ENCODE measurements around the gene NELL1. TPM values are rescaled to one million over a fixed set of nuclear protein-coding genes. Genes with fewer than 3 reads are reported as not detected.

NELL1 gene
- polyA plus RNA-seq, 1 of the 3 experiments (the other 2 are of a cell fraction), result not detected

DNA sequence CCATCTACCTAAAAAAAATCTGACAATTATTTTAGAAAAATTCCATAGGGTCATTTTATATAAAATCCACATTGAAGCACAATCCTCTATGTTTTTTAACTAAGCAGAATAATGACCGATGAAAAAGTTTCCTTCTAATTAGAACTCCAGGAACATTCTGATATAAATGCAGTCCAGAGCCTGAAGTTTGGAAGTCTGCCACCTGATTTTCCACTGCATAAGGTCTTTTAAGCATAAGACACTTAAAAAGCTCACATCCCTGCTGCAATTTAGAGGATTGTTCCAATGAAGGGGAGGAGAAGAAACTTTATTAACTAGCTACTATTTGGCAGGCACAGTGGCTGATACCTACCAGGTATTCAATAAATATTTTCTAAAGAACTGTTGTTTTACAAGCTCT, 953.2 kb downstream of the NELL1 start:
- CTCF ChIA-PET, result no interaction called here

DNA sequence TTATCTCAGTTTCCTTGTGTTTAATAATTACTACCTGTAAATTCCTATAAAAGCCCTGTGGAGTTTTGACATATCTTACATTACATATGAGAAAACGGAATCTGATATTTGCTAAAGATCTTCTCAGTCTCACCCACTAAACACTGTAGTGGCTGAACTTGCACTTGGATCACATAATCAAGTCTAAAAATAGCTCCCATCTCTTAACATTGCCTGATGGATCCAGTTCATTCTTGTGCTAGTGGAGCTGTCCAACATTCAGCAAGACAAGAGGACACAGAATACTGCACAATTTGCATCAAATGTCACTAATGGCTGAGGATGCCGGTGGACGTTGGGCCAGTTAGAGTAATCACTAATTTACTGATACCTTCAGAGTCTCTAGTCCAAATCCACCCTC, 953.6 kb downstream of the NELL1 start:
- H3K9me2 ChIP-seq, result no peaks in the 10 kb centered on the region
- DNase-seq, result no peak
- 48% methylated on average over 3 of the region's 3 CpGs for WGBS (ENCODE audit: low lambda C conversion rate)
- ChIA-PET CTCF (no interaction called here), POLR2A (no interaction called here)
- H3K4me2 ChIP-seq, result no peak overlapping the region
- no peaks in the 10 kb centered on the region for H3K27me3 ChIP-seq (ENCODE audit: insufficient read depth)
- H4K20me1 ChIP-seq (ENCODE audit: insufficient read depth), result no peaks in the 10 kb centered on the region
- H3K9ac ChIP-seq, result no peak overlapping the region
- H3F3A ChIP-seq (replicated peaks; ENCODE audit: insufficient read depth), result no peaks in the 10 kb centered on the region
- H3K9me3 ChIP-seq, result no peaks in the 10 kb centered on the region
- TF ChIP-seq YY1 (IDR thresholded peaks at IDR 0.05; ENCODE audit: low read depth) (no peak), CHD2 (IDR thresholded peaks at IDR 0.05; ENCODE audit: low read length, partially characterized antibody) (no peak), TCF12 (IDR thresholded peaks at IDR 0.05) (no peak), FOSL2 (IDR thresholded peaks at IDR 0.05; ENCODE audit: borderline replicate concordance, low read depth) (no peak), ELF1 (IDR thresholded peaks at IDR 0.05) (no peak), RCOR1 (IDR thresholded peaks at IDR 0.05; ENCODE audit: low read length) (no peak), MXI1 (IDR thresholded peaks at IDR 0.05; ENCODE audit: low read depth, low read length) (no peak), TEAD4 (IDR thresholded peaks at IDR 0.05; ENCODE audit: borderline replicate concordance, insufficient read depth) (no peak), EZH2phosphoT487 (IDR thresholded peaks at IDR 0.05; ENCODE audit: borderline replicate concordance, low read depth) (no peak), GABPA (IDR thresholded peaks at IDR 0.05; ENCODE audit: low read depth) (no peak), POLR2AphosphoS5 (IDR thresholded peaks at IDR 0.05; ENCODE audit: low read depth, low read length) (no peak), SMC3 (IDR thresholded peaks at IDR 0.05; ENCODE audit: low read depth, low read length) (no peak), NRF1 (IDR thresholded peaks at IDR 0.05; ENCODE audit: low read depth, low read length) (no peak)
- TF ChIP-seq, protein P1, sequence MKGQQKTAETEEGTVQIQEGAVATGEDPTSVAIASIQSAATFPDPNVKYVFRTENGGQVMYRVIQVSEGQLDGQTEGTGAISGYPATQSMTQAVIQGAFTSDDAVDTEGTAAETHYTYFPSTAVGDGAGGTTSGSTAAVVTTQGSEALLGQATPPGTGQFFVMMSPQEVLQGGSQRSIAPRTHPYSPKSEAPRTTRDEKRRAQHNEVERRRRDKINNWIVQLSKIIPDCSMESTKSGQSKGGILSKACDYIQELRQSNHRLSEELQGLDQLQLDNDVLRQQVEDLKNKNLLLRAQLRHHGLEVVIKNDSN (IDR thresholded peaks at IDR 0.05; ENCODE audit: borderline replicate concordance, low read depth), result no peak
- H3K79me2 ChIP-seq (ENCODE audit: insufficient read depth), result no peaks in the 10 kb centered on the region
- no peaks in the 10 kb centered on the region; a peak in 2 of 4 replicates for H3K4me1 ChIP-seq (ENCODE audit: control insufficient read depth in 1 of 2, insufficient read depth in 2 of 2, low read depth in 1 of 2, low read length in 1 of 2)
- H3K36me3 ChIP-seq (replicated peaks in 1 of 2; ENCODE audit: control insufficient read depth in 1 of 2, insufficient read depth in 2 of 2, low read length in 1 of 2), result no peaks in the 10 kb centered on the region
- H2AFZ ChIP-seq (ENCODE audit: low read depth), result no peak overlapping the region
- no peak overlapping the region for H3K4me3 ChIP-seq (ENCODE audit: low read depth in 2 of 2, low read length in 1 of 2)
- H3K27ac ChIP-seq (ENCODE audit: low read depth in 2 of 2, low read length in 1 of 2), result no peak overlapping the region; a peak in 1 of 4 replicates

More for the DNA sequence above, 953.2 kb downstream of the NELL1 start:
- no peak overlapping the region for H3K4me2 ChIP-seq
- no peak overlapping the region for H3K9ac ChIP-seq
- H3K9me3 ChIP-seq, result no peaks in the 10 kb centered on the region
- no peak overlapping the region; a peak in 1 of 4 replicates for H3K27ac ChIP-seq (ENCODE audit: low read depth in 2 of 2, low read length in 1 of 2)
- H3K4me3 ChIP-seq (ENCODE audit: low read depth in 2 of 2, low read length in 1 of 2), result no peak overlapping the region
- POLR2A ChIA-PET, result no interaction called here
- H3K27me3 ChIP-seq (ENCODE audit: insufficient read depth), result no peaks in the 10 kb centered on the region
- no peak for TF ChIP-seq RCOR1 (IDR thresholded peaks at IDR 0.05; ENCODE audit: low read length)
- TF ChIP-seq FOXM1 (IDR thresholded peaks at IDR 0.05; ENCODE audit: low read depth), result no peak
- no peak for TF ChIP-seq GABPA (IDR thresholded peaks at IDR 0.05; ENCODE audit: low read depth)
- TF ChIP-seq TEAD4 (IDR thresholded peaks at IDR 0.05; ENCODE audit: borderline replicate concordance, insufficient read depth), result no peak
- TF ChIP-seq YY1 (IDR thresholded peaks at IDR 0.05; ENCODE audit: low read depth), result no peak
- TF ChIP-seq MXI1 (IDR thresholded peaks at IDR 0.05; ENCODE audit: low read depth, low read length), result no peak
- TF ChIP-seq RAD21 (IDR thresholded peaks at IDR 0.05; ENCODE audit: low read length), result no peak
- TF ChIP-seq GATA2 (CRISPR knock-in tag; IDR thresholded peaks at IDR 0.05), result no peak
- TF ChIP-seq TAF1 (IDR thresholded peaks at IDR 0.05; ENCODE audit: borderline replicate concordance, low read depth, low read length), result no peak
- TF ChIP-seq NFIC (IDR thresholded peaks at IDR 0.05; ENCODE audit: borderline replicate concordance), result no peak
- no peaks in the 10 kb centered on the region for H3K79me2 ChIP-seq (ENCODE audit: insufficient read depth)
- no peaks in the 10 kb centered on the region for H3K36me3 ChIP-seq (replicated peaks in 1 of 2; ENCODE audit: control insufficient read depth in 1 of 2, insufficient read depth in 2 of 2, low read length in 1 of 2)
- H4K20me1 ChIP-seq (ENCODE audit: insufficient read depth), result no peaks in the 10 kb centered on the region
- WGBS (ENCODE audit: low lambda C conversion rate), result 60% methylated on average over 1 of the region's 1 CpG
- no peak for DNase-seq
- H2AFZ ChIP-seq (ENCODE audit: low read depth), result no peak overlapping the region
- H3K9me2 ChIP-seq, result no peaks in the 10 kb centered on the region
- H3K4me1 ChIP-seq (ENCODE audit: control insufficient read depth in 1 of 2, insufficient read depth in 2 of 2, low read depth in 1 of 2, low read length in 1 of 2), result no peaks in the 10 kb centered on the region; a peak in 2 of 4 replicates
- H3F3A ChIP-seq (replicated peaks; ENCODE audit: insufficient read depth), result no peaks in the 10 kb centered on the region

Small RNA genes within 50 kb of the gene (small RNA-seq; reads per million reads assigned to genes)
- gene RNA5SP336, result 1.6 to 43.3 (median 8.3) reads per million in 7 experiments
- gene RNA5SP337, result 0 to 0.52 (median 0) reads per million in 7 experiments

Other genes with a start within 250 kb of the NELL1 start
- gene SLC6A5, start 70.0 kb upstream of the NELL1 start, polyA plus RNA-seq (2012; rRNA removed), result not detected in 2 replicates